ENCODE data around the gene CCPG1.

The CCPG1 gene

DNA sequence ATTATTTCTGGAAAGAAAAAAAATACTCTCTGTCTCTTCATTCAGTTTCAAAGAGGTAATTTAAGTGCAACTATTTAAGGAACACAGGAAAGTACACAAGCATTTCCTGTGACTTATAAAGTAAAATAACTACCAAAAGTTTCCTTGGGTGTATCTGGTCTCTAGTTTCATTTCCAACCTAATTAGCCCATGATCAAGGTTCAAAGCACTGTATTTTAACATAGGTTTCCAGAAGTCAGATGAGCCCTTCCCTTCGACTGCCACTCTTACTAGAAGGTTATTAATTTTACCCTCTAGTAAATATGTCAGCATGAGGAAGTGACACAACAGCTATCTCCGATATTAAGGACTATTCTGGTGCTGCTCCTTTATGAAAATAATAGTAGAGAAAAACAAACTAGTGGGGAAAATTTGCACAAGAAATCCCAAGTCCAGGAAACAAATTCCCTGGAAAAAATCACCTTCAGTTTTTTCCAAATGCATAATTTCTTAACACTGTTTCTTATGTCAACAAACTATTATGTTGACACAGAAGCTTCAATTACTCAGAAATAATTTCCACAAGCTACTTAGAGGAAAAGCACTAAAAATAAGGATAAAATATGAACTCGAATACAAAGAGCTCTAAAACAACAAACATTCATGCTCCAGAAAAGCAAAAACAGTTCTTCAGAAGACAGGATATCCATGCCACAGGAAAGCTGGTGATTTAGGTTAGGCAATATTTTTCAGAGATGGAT is 35.3 kb downstream of the CCPG1 start:
- TF ChIP-seq, protein P1, sequence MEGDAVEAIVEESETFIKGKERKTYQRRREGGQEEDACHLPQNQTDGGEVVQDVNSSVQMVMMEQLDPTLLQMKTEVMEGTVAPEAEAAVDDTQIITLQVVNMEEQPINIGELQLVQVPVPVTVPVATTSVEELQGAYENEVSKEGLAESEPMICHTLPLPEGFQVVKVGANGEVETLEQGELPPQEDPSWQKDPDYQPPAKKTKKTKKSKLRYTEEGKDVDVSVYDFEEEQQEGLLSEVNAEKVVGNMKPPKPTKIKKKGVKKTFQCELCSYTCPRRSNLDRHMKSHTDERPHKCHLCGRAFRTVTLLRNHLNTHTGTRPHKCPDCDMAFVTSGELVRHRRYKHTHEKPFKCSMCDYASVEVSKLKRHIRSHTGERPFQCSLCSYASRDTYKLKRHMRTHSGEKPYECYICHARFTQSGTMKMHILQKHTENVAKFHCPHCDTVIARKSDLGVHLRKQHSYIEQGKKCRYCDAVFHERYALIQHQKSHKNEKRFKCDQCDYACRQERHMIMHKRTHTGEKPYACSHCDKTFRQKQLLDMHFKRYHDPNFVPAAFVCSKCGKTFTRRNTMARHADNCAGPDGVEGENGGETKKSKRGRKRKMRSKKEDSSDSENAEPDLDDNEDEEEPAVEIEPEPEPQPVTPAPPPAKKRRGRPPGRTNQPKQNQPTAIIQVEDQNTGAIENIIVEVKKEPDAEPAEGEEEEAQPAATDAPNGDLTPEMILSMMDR (IDR thresholded peaks at IDR 0.05; ENCODE audit: low read depth, low read length), result no peak
- no peak for DNase-seq (ENCODE audit: low read depth in 2 of 2)
- no peak overlapping the region for H3K4me3 ChIP-seq (replicated peaks in 1 of 2; ENCODE audit: low read depth in 2 of 2, low read length in 2 of 2)

- TF ChIP-seq, protein P1 (IDR thresholded peaks at IDR 0.05; ENCODE audit: low read depth, low read length), result no peak
- H3K4me3 ChIP-seq (replicated peaks in 1 of 2; ENCODE audit: low read depth in 2 of 2, low read length in 2 of 2), result no peak overlapping the region
- DNase-seq (ENCODE audit: low read depth in 2 of 2), result no peak
Observed at GRCh38 chr15:55366981-55367380, 41.2 kb downstream of the CCPG1 start.

GRCh38 chr15:55362641-55363040 is 45.5 kb downstream of the CCPG1 start:
- no peak for DNase-seq (ENCODE audit: low read depth in 2 of 2)
- H3K4me3 ChIP-seq (replicated peaks in 1 of 2; ENCODE audit: low read depth in 2 of 2, low read length in 2 of 2), result no peak overlapping the region
- TF ChIP-seq, protein P1 (IDR thresholded peaks at IDR 0.05; ENCODE audit: low read depth, low read length), result no peak

DNA sequence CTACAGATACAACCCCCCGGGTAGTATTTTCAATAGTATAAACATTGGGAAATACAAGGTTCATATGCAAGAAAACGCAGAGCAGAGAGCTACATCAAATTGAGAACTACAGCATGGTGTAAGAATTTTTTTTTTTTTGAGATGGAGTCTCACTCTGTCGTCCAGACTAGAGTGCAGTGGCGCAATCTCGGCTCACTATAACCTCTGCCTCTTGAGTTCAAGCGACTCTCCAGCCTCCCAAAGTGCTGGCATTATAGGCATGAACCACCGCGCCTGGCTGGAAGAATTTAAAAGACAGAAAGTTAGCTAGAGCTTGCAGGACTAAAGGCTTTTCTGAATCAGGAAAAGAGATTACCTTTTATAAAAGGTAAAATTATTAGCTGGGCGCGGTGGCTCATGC is 47.1 kb downstream of the CCPG1 start:
- no peak for DNase-seq (ENCODE audit: low read depth in 2 of 2)
- TF ChIP-seq, protein P1 (IDR thresholded peaks at IDR 0.05; ENCODE audit: low read depth, low read length), result no peak
- no peak overlapping the region for H3K4me3 ChIP-seq (replicated peaks in 1 of 2; ENCODE audit: low read depth in 2 of 2, low read length in 2 of 2)

DNA sequence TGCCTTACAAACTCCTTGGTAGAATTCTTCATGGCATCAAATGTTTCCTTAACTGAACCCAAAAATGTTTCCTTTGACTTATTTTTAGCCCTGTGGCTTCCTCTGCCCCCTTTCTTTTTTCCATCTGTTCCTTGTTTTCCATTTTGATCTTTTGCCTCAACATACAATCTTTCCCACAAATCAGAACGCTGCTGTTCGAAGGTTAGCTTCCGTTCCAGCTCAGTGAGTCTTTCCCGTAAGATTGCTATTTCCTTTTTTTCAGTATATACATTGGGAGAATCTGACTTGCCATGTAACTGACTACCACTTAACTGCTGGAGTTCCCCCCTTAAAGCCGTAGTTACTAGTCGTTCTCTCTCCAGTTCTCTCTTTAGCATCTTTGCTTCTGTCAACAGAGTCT is 47.9 kb downstream of the CCPG1 start:
- TF ChIP-seq, protein P1 (IDR thresholded peaks at IDR 0.05; ENCODE audit: low read depth, low read length), result no peak
- no peak overlapping the region for H3K4me3 ChIP-seq (replicated peaks in 1 of 2; ENCODE audit: low read depth in 2 of 2, low read length in 2 of 2)
- no peak for DNase-seq (ENCODE audit: low read depth in 2 of 2)

DNA sequence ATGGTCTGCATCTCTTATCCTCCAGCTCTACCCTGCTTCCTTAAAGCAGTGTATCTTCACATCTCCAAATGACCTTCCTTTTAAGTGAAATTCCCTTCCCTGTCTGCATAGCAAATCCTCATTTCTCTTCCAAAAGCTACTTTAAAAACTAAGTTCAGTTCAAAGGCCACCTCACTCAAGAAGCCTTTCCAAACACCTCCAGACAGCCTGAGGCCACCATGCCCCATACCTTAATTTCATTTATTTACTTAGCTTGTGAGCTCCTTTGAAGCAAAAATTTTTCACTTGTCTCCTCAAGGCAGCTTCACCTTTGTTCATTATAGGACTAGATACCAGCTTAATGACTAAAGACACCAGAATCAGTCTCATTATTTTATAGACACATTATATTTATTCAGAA is 49.7 kb downstream of the CCPG1 start:
- DNase-seq (ENCODE audit: low read depth in 2 of 2), result no peak
- TF ChIP-seq, protein P1 (IDR thresholded peaks at IDR 0.05; ENCODE audit: low read depth, low read length), result no peak
- H3K4me3 ChIP-seq (replicated peaks in 1 of 2; ENCODE audit: low read depth in 2 of 2, low read length in 2 of 2), result no peak overlapping the region

GRCh38 chr15:55357774-55358173 is 50.4 kb downstream of the CCPG1 start:
- TF ChIP-seq, protein P1 (IDR thresholded peaks at IDR 0.05; ENCODE audit: low read depth, low read length), result no peak
- DNase-seq (ENCODE audit: low read depth in 2 of 2), result peak in 1 of 2 donors; percentile 54
- no peak overlapping the region for H3K4me3 ChIP-seq (replicated peaks in 1 of 2; ENCODE audit: low read depth in 2 of 2, low read length in 2 of 2)

Measured in cardiac fibroblast (primary cell).